HFF-Myc (cell line): ENCODE data around the gene RNF151.

Experiments used
- DNase-seq: peaks from one replicate; pipeline ENCODE4 v3.0.0-alpha.2; 2011; ENCODE audit warnings: low read depth; ENCODE audit errors: extremely low read depth
- H3K4me3 ChIP-seq: replicated peaks from 2 replicates; pipeline ENCODE4 v1.5.1; 2011; ENCODE audit warnings: low read depth, mild to moderate bottlenecking, control low read depth, low read length
- TF ChIP-seq, protein P1 (sequence below): IDR thresholded peaks from 2 replicates; pipeline ENCODE4 v1.5.1; 2012; ENCODE audit warnings: mild to moderate bottlenecking, low read depth, low read length, control low read depth; ENCODE audit errors: missing control alignments

The RNF151 gene

GRCh38 chr16:2005646-2006045 lies 39.0 kb downstream of the RNF151 start:
- no peak overlapping the region for H3K4me3 ChIP-seq
- no peak for DNase-seq
- TF ChIP-seq, protein P1, sequence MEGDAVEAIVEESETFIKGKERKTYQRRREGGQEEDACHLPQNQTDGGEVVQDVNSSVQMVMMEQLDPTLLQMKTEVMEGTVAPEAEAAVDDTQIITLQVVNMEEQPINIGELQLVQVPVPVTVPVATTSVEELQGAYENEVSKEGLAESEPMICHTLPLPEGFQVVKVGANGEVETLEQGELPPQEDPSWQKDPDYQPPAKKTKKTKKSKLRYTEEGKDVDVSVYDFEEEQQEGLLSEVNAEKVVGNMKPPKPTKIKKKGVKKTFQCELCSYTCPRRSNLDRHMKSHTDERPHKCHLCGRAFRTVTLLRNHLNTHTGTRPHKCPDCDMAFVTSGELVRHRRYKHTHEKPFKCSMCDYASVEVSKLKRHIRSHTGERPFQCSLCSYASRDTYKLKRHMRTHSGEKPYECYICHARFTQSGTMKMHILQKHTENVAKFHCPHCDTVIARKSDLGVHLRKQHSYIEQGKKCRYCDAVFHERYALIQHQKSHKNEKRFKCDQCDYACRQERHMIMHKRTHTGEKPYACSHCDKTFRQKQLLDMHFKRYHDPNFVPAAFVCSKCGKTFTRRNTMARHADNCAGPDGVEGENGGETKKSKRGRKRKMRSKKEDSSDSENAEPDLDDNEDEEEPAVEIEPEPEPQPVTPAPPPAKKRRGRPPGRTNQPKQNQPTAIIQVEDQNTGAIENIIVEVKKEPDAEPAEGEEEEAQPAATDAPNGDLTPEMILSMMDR: no peak

- TF ChIP-seq, protein P1: no peak
- DNase-seq: no peak
- no peak overlapping the region for H3K4me3 ChIP-seq
These were observed 39.7 kb downstream of the RNF151 start for GRCh38 chr16:2006317-2006716.

DNA sequence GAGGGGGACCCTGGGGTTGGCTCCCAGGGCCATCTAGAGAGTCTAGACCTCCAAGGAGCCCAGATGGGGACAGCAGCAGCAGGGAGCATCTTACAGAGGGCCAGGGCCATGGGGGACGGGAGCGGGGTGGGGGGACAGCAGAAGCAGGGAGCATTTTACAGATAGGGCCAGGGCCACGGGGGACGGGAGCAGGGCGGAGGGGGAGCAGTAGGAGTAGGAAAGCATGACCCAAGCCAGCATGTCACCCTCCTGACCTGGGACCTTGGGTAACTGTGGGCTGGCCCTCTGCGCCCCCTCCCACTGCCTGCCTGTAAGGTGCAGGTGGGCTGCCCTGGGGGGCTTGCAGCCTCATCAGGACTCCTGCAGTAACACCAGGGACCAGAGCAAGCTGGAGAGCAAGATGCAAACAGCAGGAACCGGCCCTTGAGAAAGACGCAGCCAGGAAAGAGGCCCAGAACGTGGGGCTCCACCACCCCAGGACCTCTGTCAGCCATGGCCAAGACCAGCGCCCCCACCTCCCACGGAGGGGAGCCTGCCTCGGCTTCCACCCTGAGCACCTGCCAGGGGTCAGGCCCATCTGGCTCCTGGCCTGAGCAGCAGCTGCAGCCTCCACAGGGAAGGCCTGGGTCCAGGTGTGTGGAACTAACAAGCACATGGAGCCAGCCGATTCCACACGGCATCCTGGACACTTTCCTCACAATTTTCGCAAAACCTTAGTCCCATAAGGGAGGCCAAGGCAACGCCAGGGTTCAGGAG lies 40.6 kb downstream of the RNF151 start:
- H3K4me3 ChIP-seq: peak overlapping the region; percentile 69
- DNase-seq: no peak
- TF ChIP-seq, protein P1: no peak

GRCh38 chr16:2008009-2008526 lies 41.4 kb downstream of the RNF151 start:
- H3K4me3 ChIP-seq: peak overlapping the region; percentile 69
- DNase-seq: no peak
- TF ChIP-seq, protein P1: no peak

- no peak for DNase-seq
These were observed 42.0 kb downstream of the RNF151 start for GRCh38 chr16:2008631-2009163.

DNA sequence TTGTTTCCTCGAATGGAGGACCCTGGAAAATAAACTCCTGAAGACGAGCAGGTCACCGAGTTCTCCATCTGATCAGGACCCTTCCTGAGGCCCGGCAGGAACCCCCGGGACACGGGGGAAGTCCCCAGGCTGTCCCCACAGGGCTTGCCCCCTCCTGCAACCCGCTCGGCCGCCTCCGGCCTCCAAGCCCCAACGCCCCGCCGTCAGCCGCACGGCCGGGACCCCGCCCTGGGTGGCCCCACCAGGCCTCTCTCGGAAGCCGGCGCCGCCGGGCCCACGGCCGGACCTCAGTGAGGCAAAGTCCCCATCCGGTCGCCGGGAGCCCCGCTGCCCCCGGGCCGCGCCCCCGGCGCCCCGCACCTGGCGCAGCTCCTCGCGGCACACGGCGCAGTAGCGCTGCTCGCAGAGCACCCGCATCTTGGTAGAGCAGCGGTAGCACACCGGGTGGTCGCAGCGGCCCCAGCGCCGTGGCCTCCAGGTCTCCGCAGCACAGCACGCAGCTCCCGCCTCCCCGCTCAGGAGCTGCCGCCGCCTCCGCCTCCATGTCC lies 42.6 kb downstream of the RNF151 start:
- TF ChIP-seq, protein P1: no peak
- DNase-seq: no peak
- H3K4me3 ChIP-seq: peak overlapping the region; percentile 69

More at GRCh38 chr16:2008631-2009163, 42.0 kb downstream of the RNF151 start:
- TF ChIP-seq, protein P1: no peak
- peak overlapping the region; percentile 69 for H3K4me3 ChIP-seq
